GM23338 (cell line): Measurements from ENCODE around the gene RFK.

Source experiments
- CREB1 ChIP-seq: fragments of 250-450 bp; sonication (Bioruptor Pico); IDR thresholded peaks from 2 replicates; pipeline ENCODE4 v1.5.0; 2020; ENCODE audit warnings: low read depth, mild to moderate bottlenecking, moderate library complexity
- CTCF ChIP-seq, 2 experiments: fragments of 200-600 bp in 1 of 2; sonication (generic) in 1 of 2; conservative IDR thresholded peaks; 2 replicates each; pipeline versions ENCODE4 v1.5.1 to v1.6.1; 2016 to 2017; ENCODE audit warnings: antibody characterized with exemption in 2 of 2, low read depth in 2 of 2, mild to moderate bottlenecking in 2 of 2, moderate library complexity in 1 of 2
- ETS1 ChIP-seq: IDR thresholded peaks from 2 replicates; pipeline ENCODE4 v1.6.1; 2016; ENCODE audit warnings: antibody characterized with exemption
- EZH2 ChIP-seq: fragments of 200-600 bp; sonication (generic); IDR thresholded peaks from one replicate; pipeline ENCODE4 v1.8.0; 2017; ENCODE audit warnings: antibody characterized with exemption, mild to moderate bottlenecking, low read depth; ENCODE audit not compliant: unreplicated experiment
- EZH2phosphoT487 ChIP-seq: fragments of 200-600 bp; sonication (generic); IDR thresholded peaks from one replicate; pipeline ENCODE4 v1.8.1; 2018; ENCODE audit warnings: antibody characterized with exemption; ENCODE audit not compliant: unreplicated experiment
- JUNB ChIP-seq: IDR thresholded peaks from one replicate; pipeline ENCODE4 v1.6.1; 2016; ENCODE audit warnings: antibody characterized with exemption; ENCODE audit not compliant: unreplicated experiment
- NANOG ChIP-seq: IDR thresholded peaks from 2 replicates; pipeline ENCODE4 v1.6.1; 2016; ENCODE audit warnings: antibody characterized with exemption, borderline replicate concordance
- POLR2AphosphoS5 ChIP-seq: IDR thresholded peaks from 2 replicates; pipeline ENCODE4 v1.6.1; 2016; ENCODE audit warnings: antibody characterized with exemption, low read depth
- REST ChIP-seq: IDR thresholded peaks from one replicate; pipeline ENCODE4 v1.6.1; 2018; ENCODE audit warnings: antibody characterized with exemption; ENCODE audit not compliant: unreplicated experiment
- STAT1 ChIP-seq: IDR thresholded peaks from one replicate; pipeline ENCODE4 v1.6.1; 2016; ENCODE audit warnings: antibody characterized with exemption; ENCODE audit not compliant: unreplicated experiment
- ZNF114 ChIP-seq: fragments of 250-450 bp; sonication (Bioruptor Pico); IDR thresholded peaks from 2 replicates; pipeline ENCODE4 v1.5.0; 2020; ENCODE audit warnings: mild to moderate bottlenecking, moderate library complexity
- ZNF331 ChIP-seq: fragments of 250-450 bp; sonication (Bioruptor Pico); IDR thresholded peaks from 2 replicates; pipeline ENCODE4 v1.5.0; 2020; ENCODE audit warnings: low read depth, mild to moderate bottlenecking, moderate library complexity
- ZNF462 ChIP-seq: fragments of 250-450 bp; sonication (Bioruptor Pico); IDR thresholded peaks from 2 replicates; pipeline ENCODE4 v1.5.0; 2020; ENCODE audit warnings: mild to moderate bottlenecking, moderate library complexity

- no peak for TF ChIP-seq CTCF (conservative IDR thresholded peaks at IDR 0.05; ENCODE audit: low read depth in 2 of 2)
- TF ChIP-seq REST = no peak
- no peak for TF ChIP-seq EZH2
- no peak for TF ChIP-seq EZH2phosphoT487
- TF ChIP-seq POLR2AphosphoS5 = no peak
- no peak for TF ChIP-seq ZNF331
- no peak for TF ChIP-seq ZNF114 (CRISPR knock-in tag)
- no peak for TF ChIP-seq ETS1
- no peak for TF ChIP-seq CREB1 (CRISPR knock-in tag)
- TF ChIP-seq JUNB = no peak
- TF ChIP-seq STAT1 = no peak
- no peak for TF ChIP-seq NANOG
- no peak for TF ChIP-seq ZNF462 (CRISPR knock-in tag)
Observed at GRCh38 chr9:76425677-76426453, 31.6 kb upstream of the RFK start.
